H9 (cell line): ENCODE data around the gene OIT3. TPM values are rescaled to one million over a fixed set of nuclear protein-coding genes. Genes with fewer than 3 reads are reported as not detected.

ENCODE experiments used
- DNase-seq: peaks from one replicate; pipeline ENCODE4 v3.0.0-alpha.2; 2017
- H2AFZ ChIP-seq: one replicate; pipeline ENCODE4 v1.6.1; 2013; ENCODE audit warnings: mild to moderate bottlenecking, low read length, control low read depth, moderate library complexity
- H2AK5ac ChIP-seq: 2 replicates; pipeline ENCODE4 v1.6.1; 2013; ENCODE audit warnings: low read length, control low read depth, mixed read lengths; ENCODE audit not compliant: insufficient read length
- H2BK120ac ChIP-seq: one replicate; pipeline ENCODE4 v1.6.1; 2013; ENCODE audit warnings: low read depth, mild to moderate bottlenecking, low read length, control low read depth, inconsistent platforms; ENCODE audit not compliant: poor library complexity, severe bottlenecking
- H2BK12ac ChIP-seq: 2 replicates; pipeline ENCODE4 v1.6.1; 2013; ENCODE audit warnings: low read length, control low read depth, mixed read lengths, low read depth; ENCODE audit not compliant: insufficient read length
- H2BK15ac ChIP-seq: 2 replicates; pipeline ENCODE4 v1.6.1; 2013; ENCODE audit warnings: low read depth, low read length, control low read depth
- H2BK20ac ChIP-seq: one replicate; pipeline ENCODE4 v1.6.1; 2013; ENCODE audit warnings: low read depth, mild to moderate bottlenecking, low read length, control low read depth, inconsistent platforms; ENCODE audit not compliant: poor library complexity, severe bottlenecking
- H2BK5ac ChIP-seq: 2 replicates; pipeline ENCODE4 v1.6.1; 2013; ENCODE audit warnings: low read length, control low read depth, mixed read lengths; ENCODE audit not compliant: insufficient read length
- H3K14ac ChIP-seq: 2 replicates; pipeline ENCODE4 v1.6.1; 2013; ENCODE audit warnings: low read length, control low read depth; ENCODE audit not compliant: insufficient read depth
- H3K18ac ChIP-seq: 2 replicates; pipeline ENCODE4 v1.6.1; 2013; ENCODE audit warnings: low read depth, mild to moderate bottlenecking, mixed read lengths, low read length, control low read depth; ENCODE audit not compliant: insufficient read length
- H3K23ac ChIP-seq: 2 replicates; pipeline ENCODE4 v1.6.1; 2013; ENCODE audit warnings: low read length, control low read depth, mixed read lengths, low read depth; ENCODE audit not compliant: insufficient read length
- H3K23me2 ChIP-seq: 2 replicates; pipeline ENCODE4 v1.6.1; 2013; ENCODE audit warnings: low read depth, mild to moderate bottlenecking, mixed read lengths, low read length, control low read depth; ENCODE audit not compliant: insufficient read length, poor library complexity, severe bottlenecking
- H3K27ac ChIP-seq: 2 replicates; pipeline ENCODE4 v1.5.1; 2013; ENCODE audit warnings: low read length, control low read depth, mixed read lengths, low read depth; ENCODE audit not compliant: insufficient read length
- H3K27me3 ChIP-seq: 2 replicates; pipeline ENCODE4 v1.6.1; 2013; ENCODE audit warnings: low read length, control low read depth, inconsistent platforms; ENCODE audit not compliant: insufficient read depth
- H3K4ac ChIP-seq: 2 replicates; pipeline ENCODE4 v1.6.1; 2013; ENCODE audit warnings: low read depth, mild to moderate bottlenecking, control low read depth, inconsistent platforms, low read length, moderate library complexity
- H3K4me1 ChIP-seq: 2 replicates; pipeline ENCODE4 v1.6.1; 2013; ENCODE audit warnings: low read length, control low read depth, inconsistent platforms; ENCODE audit not compliant: insufficient read depth
- H3K4me2 ChIP-seq: 2 replicates; pipeline ENCODE4 v1.6.1; 2013; ENCODE audit warnings: low read length, control low read depth, mixed read lengths; ENCODE audit not compliant: insufficient read length, insufficient read depth
- H3K56ac ChIP-seq: 2 replicates; pipeline ENCODE4 v1.6.1; 2013; ENCODE audit warnings: low read depth, mild to moderate bottlenecking, mixed read lengths, low read length, control low read depth; ENCODE audit not compliant: insufficient read length
- H3K79me1 ChIP-seq: 2 replicates; pipeline ENCODE4 v1.6.1; 2013; ENCODE audit warnings: low read depth, mild to moderate bottlenecking, moderate library complexity, low read length, control low read depth, inconsistent platforms; ENCODE audit not compliant: insufficient read depth, poor library complexity, severe bottlenecking
- H3K79me2 ChIP-seq: 2 replicates; pipeline ENCODE4 v1.6.1; 2013; ENCODE audit warnings: low read length, control low read depth, inconsistent platforms; ENCODE audit not compliant: insufficient read depth
- H3K9ac ChIP-seq: 2 replicates; pipeline ENCODE4 v1.6.1; 2013; ENCODE audit warnings: low read length, control low read depth, mixed read lengths; ENCODE audit not compliant: insufficient read length; ENCODE audit errors: extremely low read depth
- H3K9me3 ChIP-seq: one replicate; pipeline ENCODE4 v1.6.1; 2013; ENCODE audit warnings: low read depth, low read length, inconsistent platforms; ENCODE audit not compliant: control insufficient read depth
- H3T11ph ChIP-seq: one replicate; pipeline ENCODE4 v1.6.1; 2013; ENCODE audit warnings: mild to moderate bottlenecking, low read length, control low read depth, inconsistent platforms
- H4K20me1 ChIP-seq: one replicate; pipeline ENCODE4 v1.6.1; 2013; ENCODE audit not compliant: control insufficient read depth, insufficient read length, insufficient read depth
- H4K5ac ChIP-seq: 2 replicates; pipeline ENCODE4 v1.6.1; 2013; ENCODE audit warnings: low read depth, mild to moderate bottlenecking, mixed read lengths, low read length, control low read depth; ENCODE audit not compliant: insufficient read length
- H4K8ac ChIP-seq: replicated peaks from 2 replicates; pipeline ENCODE4 v1.6.1; 2013; ENCODE audit warnings: low read length, control low read depth, mixed read lengths, low read depth; ENCODE audit not compliant: insufficient read length
- H4K91ac ChIP-seq: 2 replicates; pipeline ENCODE4 v1.6.1; 2013; ENCODE audit warnings: low read depth, mild to moderate bottlenecking, moderate library complexity, mixed read lengths, low read length, control low read depth; ENCODE audit not compliant: insufficient read length
- H3K27ac Mint-ChIP-seq, 3 experiments: 2 replicates in 2 of 3; 3 replicates in 1 of 3; pipeline ENCODE4 v1.8.0; 2020 to 2021; ENCODE audit warnings: mixed read lengths in 3 of 3, mild to moderate bottlenecking in 1 of 3, moderate library complexity in 1 of 3
- H3K27me3 Mint-ChIP-seq: 2 replicates; pipeline ENCODE4 v1.8.0; 2021; ENCODE audit warnings: low read depth, mild to moderate bottlenecking, moderate library complexity, mixed read lengths
- H3K36me3 Mint-ChIP-seq, 3 experiments: 2 replicates in 2 of 3; 3 replicates in 1 of 3; pipeline ENCODE4 v1.8.0; 2020 to 2021; ENCODE audit warnings: low read depth in 3 of 3, mixed read lengths in 3 of 3; ENCODE audit not compliant: insufficient read depth in 1 of 3
- H3K4me1 Mint-ChIP-seq, 2 experiments: 2 replicates each; pipeline ENCODE4 v1.8.0; 2020; ENCODE audit warnings: mixed read lengths in 2 of 2
- H3K4me3 Mint-ChIP-seq, 2 experiments: 2 replicates in 1 of 2; 3 replicates in 1 of 2; pipeline ENCODE4 v1.8.0; 2020 to 2021; ENCODE audit warnings: mild to moderate bottlenecking in 2 of 2, mixed read lengths in 2 of 2, moderate library complexity in 1 of 2
- H3K9me3 Mint-ChIP-seq, 2 experiments: 2 replicates in 1 of 2; 3 replicates in 1 of 2; pipeline ENCODE4 v1.8.0; 2020; ENCODE audit warnings: mild to moderate bottlenecking in 2 of 2, mixed read lengths in 2 of 2, moderate library complexity in 1 of 2
- WGBS: extraction: QIAGEN DNeasy Blood & Tissue Kit; methylation state at CpG from one replicate; pipeline ENCODE4 v1.1.7; 2013; ENCODE audit warnings: missing lambda C conversion rate, low lambda C conversion rate, mixed read lengths; ENCODE audit not compliant: insufficient read length; ENCODE audit errors: extremely low coverage; 5-methylcytosine and 5-hydroxymethylcytosine counted together
- total RNA-seq: library from RNA; stranded (reverse); gene quantifications from 2 replicates; pipeline ENCODE4 v1.2.1, GENCODE V29; 2021
- TF ChIP-seq, protein P1 (sequence below): fragments of 200-600 bp; sonication (generic); conservative IDR thresholded peaks from 3 replicates; pipeline ENCODE4 v1.8.0; 2021; ENCODE audit warnings: antibody characterized with exemption, mild to moderate bottlenecking

Gene OIT3
- total RNA-seq, 1 experiment from 2014 or later = not detected

DNA sequence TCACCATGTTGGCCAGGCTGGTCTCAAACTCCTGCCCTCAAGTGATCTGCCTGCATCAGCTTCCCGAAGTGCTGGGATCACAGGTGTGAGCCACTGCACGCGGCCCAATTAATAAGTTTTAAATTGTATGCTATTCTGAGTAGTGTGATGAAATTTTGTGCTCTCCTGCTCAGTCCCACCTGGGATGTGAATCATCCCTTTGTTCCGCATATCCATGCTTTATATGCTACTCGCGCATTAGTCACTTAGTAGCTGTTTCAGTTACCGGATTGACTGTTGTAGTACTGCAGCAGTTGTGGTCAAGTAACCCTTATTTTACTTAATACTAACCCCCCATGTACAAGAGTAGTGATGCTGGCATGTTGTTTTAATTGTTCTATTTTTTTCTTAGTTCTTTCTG lies 47.3 kb upstream of the OIT3 start:
- no peak overlapping the region for H2BK12ac ChIP-seq

More for the DNA sequence above, 47.3 kb upstream of the OIT3 start:
- H3K4me1 Mint-ChIP-seq = no peaks in the 10 kb centered on the region
- Histone ChIP-seq H4K8ac (no peak overlapping the region), H3K4ac (no peak overlapping the region), H2BK120ac (no peak overlapping the region), H4K20me1 (no peaks in the 10 kb centered on the region), H3K23ac (no peak overlapping the region), H2BK20ac (no peak overlapping the region), H3K23me2 (no peaks in the 10 kb centered on the region), H3K14ac (no peak overlapping the region), H3K9ac (no peak overlapping the region), H3K27ac (no peak overlapping the region), H4K5ac (no peak overlapping the region), H3K56ac (no peak overlapping the region), H2AK5ac (no peak overlapping the region), H3K4me1 (no peaks in the 10 kb centered on the region), H3T11ph (no peak overlapping the region), H3K79me1 (no peaks in the 10 kb centered on the region), H4K91ac (no peak overlapping the region), H2BK15ac (no peak overlapping the region), H3K9me3 (no peaks in the 10 kb centered on the region), H2AFZ (no peak overlapping the region), H2BK5ac (no peak overlapping the region), H3K27me3 (no peaks in the 10 kb centered on the region), H3K79me2 (no peaks in the 10 kb centered on the region; the same call in 1 of the 2 replicates), H3K18ac (no peak overlapping the region), H3K4me2 (no peak overlapping the region)
- TF ChIP-seq, protein P1, sequence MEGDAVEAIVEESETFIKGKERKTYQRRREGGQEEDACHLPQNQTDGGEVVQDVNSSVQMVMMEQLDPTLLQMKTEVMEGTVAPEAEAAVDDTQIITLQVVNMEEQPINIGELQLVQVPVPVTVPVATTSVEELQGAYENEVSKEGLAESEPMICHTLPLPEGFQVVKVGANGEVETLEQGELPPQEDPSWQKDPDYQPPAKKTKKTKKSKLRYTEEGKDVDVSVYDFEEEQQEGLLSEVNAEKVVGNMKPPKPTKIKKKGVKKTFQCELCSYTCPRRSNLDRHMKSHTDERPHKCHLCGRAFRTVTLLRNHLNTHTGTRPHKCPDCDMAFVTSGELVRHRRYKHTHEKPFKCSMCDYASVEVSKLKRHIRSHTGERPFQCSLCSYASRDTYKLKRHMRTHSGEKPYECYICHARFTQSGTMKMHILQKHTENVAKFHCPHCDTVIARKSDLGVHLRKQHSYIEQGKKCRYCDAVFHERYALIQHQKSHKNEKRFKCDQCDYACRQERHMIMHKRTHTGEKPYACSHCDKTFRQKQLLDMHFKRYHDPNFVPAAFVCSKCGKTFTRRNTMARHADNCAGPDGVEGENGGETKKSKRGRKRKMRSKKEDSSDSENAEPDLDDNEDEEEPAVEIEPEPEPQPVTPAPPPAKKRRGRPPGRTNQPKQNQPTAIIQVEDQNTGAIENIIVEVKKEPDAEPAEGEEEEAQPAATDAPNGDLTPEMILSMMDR = no peak
- H3K36me3 Mint-ChIP-seq = peaks cover 3 to 12% (median 10%) of the 10 kb centered on the region in 3 experiments
- DNase-seq = no peak
- H3K4me3 Mint-ChIP-seq = no peak overlapping the region
- H3K9me3 Mint-ChIP-seq = peaks cover 2 to 6% of the 10 kb centered on the region in 2 experiments; a peak in 4 of 5 replicates
- no peak overlapping the region for H3K27ac Mint-ChIP-seq
- no peaks in the 10 kb centered on the region for H3K27me3 Mint-ChIP-seq
- no CpG with 5 or more reads among the region's 7 CpGs for WGBS
